ENCODE measurements around the gene CYP27B1. TPM values are rescaled to one million over a fixed set of nuclear protein-coding genes. Genes with fewer than 3 reads are reported as not detected.

CYP27B1 gene
- total RNA-seq, 1 donor from 2014 or later = 12.7 TPM

DNA sequence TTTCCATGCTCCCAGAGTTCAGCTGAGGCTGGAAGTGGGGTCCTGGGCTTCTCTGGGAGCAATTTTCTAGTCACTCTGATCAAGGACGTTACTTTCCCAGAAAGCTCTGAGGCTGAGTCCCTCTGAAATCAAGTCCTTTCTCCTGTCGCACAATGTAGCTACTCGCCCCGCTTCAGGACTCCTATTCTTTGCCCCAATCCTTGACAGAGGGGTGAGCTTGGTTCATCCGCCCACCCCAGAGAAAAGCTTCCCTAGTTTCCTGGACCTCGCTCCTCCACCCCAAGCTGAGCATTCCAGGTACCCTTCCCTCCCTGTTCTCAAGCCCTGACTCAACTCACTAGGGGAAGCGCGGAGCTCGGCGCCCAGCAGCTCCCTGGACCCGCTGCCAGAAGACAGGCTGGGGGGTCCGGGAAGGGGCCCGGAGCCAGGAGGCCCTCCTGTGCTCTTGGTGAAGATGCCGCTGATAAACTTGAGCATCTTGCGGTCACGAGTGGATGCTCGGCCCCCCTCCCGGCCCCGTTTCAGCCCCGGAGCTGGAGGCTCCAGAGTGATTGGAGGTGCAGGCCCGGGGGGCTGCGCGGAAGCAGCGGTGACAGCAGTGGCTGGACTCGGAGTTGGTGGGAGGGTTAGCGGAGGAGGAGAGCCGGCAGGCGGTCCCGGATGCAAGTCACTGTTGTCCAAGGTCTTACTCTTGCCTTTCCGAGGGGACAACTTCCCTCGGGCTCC, 30.0 kb downstream of the CYP27B1 start:
- Mint-ChIP-seq H3K27me3 (no peaks in the 10 kb centered on the region), H3K4me1 (peaks cover 30% of the 10 kb centered on the region), H3K4me3 (no peak overlapping the region), H3K27ac (peak overlapping the region; percentile 60), H3K36me3 (ENCODE audit: low read depth) (peaks cover 37% of the 10 kb centered on the region), H3K9me3 (no peaks in the 10 kb centered on the region)
- DNase-seq = no peak
- intact Hi-C loops (cut with micrococcal nuclease) = no loop called here

DNA sequence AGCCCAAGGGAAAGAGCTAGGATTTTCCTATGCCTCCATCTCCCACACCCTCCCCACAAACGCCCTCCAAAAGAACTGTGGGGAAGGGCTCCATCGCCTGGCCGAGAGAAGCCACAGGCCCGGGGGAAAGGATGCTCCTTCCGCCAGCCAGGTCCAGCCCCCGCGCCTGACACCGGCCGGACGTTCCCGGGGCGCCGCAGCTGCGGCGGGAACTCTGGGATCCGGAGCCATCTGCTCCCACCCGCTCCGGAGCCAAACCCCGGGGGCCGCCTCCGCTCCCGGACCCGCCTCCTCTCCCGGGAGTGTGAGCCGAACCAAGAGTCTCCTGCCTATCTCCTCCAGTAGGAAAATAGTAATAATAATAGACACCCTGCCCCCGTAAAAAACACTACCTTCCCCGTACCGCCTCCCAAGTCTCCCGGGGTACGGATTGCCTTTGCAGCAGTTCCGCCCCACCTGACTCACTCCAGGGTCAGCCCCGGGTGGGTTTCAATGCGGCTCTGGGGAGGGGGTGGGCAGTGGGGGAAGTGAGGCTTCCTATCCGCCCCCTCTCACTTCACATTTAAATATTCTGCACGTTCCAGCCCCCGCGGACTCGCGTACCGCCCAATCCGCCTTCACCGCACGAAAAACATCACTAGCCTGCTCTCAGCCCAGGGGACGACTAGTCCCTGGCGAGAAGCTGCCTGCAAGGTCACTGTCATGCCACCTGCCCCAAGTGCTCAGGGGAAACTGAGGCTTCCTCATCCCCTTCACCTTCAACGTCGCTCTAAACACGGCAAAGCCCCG, 30.7 kb downstream of the CYP27B1 start:
- Mint-ChIP-seq H3K36me3 (ENCODE audit: low read depth) (peaks cover 43% of the 10 kb centered on the region), H3K4me3 (no peak overlapping the region), H3K27ac (peak overlapping the region; percentile 60), H3K9me3 (no peaks in the 10 kb centered on the region), H3K27me3 (no peaks in the 10 kb centered on the region), H3K4me1 (peaks cover 28% of the 10 kb centered on the region)
- DNase-seq = no peak
- intact Hi-C loops (cut with micrococcal nuclease) = no loop called here

DNA sequence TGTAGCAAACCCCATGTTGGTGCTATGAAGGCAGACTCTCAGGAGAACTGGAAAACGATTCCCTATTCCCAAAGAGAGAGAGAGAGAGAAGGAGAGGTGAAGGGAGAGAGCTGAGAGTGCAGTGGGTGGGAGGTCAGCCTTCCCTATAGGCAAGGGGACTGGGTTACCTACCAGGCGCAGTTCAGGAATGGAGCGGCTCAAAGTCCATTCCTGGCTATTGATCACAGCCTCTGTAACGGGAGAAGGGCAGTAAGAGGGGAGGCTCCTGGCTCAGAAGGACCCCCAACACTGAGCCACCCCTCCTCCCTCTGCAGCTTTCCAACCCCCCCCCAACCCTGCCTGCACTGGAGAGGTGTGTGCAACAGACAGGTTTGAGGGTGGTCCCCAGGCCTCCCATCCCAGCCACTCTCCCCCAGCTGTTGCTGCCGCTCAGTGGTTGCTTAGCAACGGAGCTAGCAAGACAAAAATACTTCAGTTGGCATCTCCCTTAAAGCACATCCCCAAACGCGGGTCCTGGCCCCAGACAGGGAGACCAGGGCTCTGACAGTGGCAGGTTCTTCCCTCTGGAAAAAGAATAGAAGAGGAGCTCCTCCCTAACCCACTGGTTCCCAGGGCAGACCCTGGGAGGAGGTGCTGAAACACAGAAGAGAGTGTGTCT, 31.6 kb downstream of the CYP27B1 start:
- Mint-ChIP-seq H3K27ac (peak overlapping the region; percentile 7), H3K9me3 (no peaks in the 10 kb centered on the region), H3K4me3 (no peak overlapping the region), H3K4me1 (peaks cover 21% of the 10 kb centered on the region), H3K36me3 (ENCODE audit: low read depth) (peaks cover 51% of the 10 kb centered on the region), H3K27me3 (no peaks in the 10 kb centered on the region)
- intact Hi-C loops (cut with micrococcal nuclease) = no loop called here
- DNase-seq = no peak

DNA sequence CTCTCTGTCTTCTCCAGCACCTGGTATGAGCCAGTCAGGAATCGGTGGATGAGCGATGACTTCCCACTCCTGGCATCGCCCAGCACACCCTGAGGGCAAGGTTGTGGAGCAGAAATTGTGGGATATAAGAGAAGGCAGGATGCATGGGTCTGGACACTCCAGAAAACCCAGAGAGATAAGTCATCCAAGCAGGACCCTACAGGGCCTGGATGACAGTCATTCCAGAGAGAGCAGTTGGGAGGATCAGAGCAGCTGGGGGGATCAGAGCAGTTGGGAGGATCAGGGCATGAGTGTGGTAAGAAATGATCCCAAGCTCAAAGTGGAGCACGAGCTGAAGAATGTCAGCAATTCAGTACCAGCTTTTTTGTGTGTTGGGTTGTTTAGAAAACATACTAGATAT, 32.3 kb downstream of the CYP27B1 start:
- Mint-ChIP-seq H3K36me3 (ENCODE audit: low read depth) (peaks cover 58% of the 10 kb centered on the region), H3K4me1 (peaks cover 16% of the 10 kb centered on the region), H3K27me3 (no peaks in the 10 kb centered on the region), H3K27ac (peak overlapping the region; percentile 3), H3K9me3 (no peaks in the 10 kb centered on the region), H3K4me3 (no peak overlapping the region)
- intact Hi-C loops (cut with micrococcal nuclease) = no loop called here
- no peak for DNase-seq

DNA sequence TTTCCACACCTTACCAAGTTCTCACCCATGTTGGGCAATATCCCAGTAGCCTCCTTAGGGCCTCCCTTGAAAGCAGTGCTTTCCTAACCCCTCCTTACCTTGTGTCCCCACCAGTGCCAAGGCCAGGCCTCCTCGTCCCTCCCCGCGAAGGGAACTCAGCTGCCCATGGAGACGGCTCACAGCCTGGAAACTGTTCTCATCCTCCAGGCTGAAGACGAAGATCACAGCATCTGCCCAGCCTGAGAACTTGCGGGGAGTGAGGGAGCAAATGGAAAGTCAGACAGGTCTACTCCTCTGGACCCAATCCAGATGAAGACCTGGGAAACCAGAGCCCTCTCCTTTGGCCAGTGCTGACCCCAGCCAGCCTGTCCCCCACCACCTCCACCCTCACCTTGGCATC, 33.0 kb downstream of the CYP27B1 start:
- intact Hi-C loops (cut with micrococcal nuclease) = no loop called here
- H3K27ac Mint-ChIP-seq = no peak overlapping the region
- DNase-seq = no peak
- H3K4me1 Mint-ChIP-seq = peaks cover 10% of the 10 kb centered on the region
- no peaks in the 10 kb centered on the region for H3K27me3 Mint-ChIP-seq
- H3K9me3 Mint-ChIP-seq = no peaks in the 10 kb centered on the region
- H3K36me3 Mint-ChIP-seq (ENCODE audit: low read depth) = peaks cover 59% of the 10 kb centered on the region
- H3K4me3 Mint-ChIP-seq = no peak overlapping the region

DNA sequence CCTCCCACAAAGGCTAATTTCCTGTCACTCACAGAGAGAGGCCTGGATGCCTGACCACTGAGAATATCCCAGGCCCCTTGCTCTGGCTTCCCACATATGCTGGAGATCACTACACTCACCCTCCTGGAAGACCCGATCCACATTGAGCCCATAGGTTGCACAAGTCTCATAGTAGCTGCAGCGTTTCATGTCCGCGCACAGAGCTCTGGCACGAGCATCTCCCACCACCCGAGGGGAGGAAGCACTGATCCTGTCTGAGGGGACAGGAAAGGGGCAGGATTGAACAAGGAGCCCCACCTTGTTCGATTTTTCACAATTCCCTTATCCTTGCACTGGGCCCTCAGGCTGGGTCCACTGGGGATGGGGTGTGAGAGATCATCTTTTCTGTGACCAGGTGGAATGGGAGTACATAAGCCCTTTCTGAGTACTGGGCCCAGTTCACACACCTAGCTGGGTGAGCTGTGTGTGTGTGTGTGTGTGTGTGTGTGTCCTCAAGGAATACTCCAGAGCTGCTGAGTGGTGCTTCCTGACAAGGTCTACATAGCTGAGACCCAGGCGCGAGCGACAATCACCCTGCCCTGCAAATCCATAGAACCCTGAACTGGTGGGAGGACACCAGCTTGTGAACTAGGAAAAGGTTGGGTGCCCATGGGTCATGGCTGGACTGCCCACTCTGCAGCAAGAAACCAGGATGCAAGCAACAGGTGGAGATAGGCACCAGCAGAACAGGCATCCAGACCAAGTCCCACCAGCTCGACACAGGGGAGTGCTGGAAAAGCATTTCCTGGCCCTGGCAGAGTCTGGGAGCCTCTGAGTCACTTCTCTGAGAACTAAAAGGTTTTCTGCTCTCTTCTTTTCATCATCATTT, 33.9 kb downstream of the CYP27B1 start:
- Mint-ChIP-seq H3K36me3 (ENCODE audit: low read depth) (peaks cover 66% of the 10 kb centered on the region), H3K4me1 (peaks cover 9% of the 10 kb centered on the region), H3K4me3 (no peak overlapping the region), H3K27me3 (no peaks in the 10 kb centered on the region), H3K9me3 (no peaks in the 10 kb centered on the region), H3K27ac (peak overlapping the region; percentile 13)
- intact Hi-C loops (cut with micrococcal nuclease) = no loop called here
- no peak for DNase-seq

DNA sequence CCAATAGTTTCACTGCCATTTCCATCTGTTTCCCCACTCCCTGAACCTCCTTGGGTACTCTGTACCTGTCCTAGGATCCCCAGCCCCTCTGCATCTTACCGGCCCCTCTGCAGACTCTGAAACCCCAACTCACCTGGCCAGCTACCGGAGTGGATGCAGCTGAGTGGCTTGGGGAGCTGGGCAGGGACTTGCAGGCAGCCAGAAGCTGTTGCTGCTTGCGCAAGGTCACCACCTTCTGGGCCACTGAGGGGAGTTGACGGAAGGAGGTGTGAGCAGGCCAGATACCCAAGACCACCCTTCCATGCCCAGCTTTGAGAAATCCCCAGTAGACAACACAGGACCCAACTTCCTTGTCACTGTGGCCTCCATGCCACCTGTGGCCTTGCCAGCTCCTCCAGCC, 34.6 kb downstream of the CYP27B1 start:
- DNase-seq = no peak
- no peak overlapping the region for H3K4me3 Mint-ChIP-seq
- H3K9me3 Mint-ChIP-seq = no peaks in the 10 kb centered on the region
- H3K36me3 Mint-ChIP-seq (ENCODE audit: low read depth) = peaks cover 69% of the 10 kb centered on the region
- H3K27me3 Mint-ChIP-seq = no peaks in the 10 kb centered on the region
- H3K4me1 Mint-ChIP-seq = peaks cover 9% of the 10 kb centered on the region
- intact Hi-C loops (cut with micrococcal nuclease) = no loop called here
- H3K27ac Mint-ChIP-seq = peak overlapping the region; percentile 13

DNA sequence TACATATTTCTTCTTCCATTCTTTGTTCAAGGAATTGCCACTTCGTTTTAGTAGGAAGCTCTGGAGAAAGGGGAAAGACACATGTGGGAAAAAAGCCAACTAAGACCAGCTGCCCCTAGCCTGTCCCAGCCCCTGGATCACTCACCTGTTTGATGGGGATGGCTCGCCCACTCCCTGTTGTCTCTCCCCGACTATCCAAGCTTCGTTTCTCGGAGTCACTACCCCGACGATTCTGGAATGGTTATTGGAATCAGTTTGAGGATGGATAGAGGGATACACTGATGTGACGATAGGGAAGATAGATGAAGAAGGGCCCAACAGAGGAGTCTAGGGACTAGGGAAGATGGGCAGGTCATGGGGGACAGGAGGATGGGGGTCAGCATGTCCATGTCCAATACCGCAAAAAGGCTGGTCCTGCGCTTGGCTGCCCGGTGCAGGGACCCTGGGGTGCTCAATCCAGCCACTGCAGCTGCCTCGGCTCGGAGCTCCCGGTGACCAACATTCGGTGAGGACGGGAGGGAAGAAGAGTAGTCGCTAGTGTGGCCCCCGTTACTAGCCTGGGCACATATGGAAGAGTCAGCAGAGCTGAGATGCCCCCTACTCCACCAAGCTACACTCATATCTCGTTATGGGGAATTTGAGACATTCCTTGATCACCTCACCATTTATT, 35.3 kb downstream of the CYP27B1 start:
- intact Hi-C loops (cut with micrococcal nuclease) = no loop called here
- DNase-seq = no peak
- Mint-ChIP-seq H3K4me3 (no peak overlapping the region), H3K4me1 (peaks cover 7% of the 10 kb centered on the region), H3K36me3 (ENCODE audit: low read depth) (peaks cover 65% of the 10 kb centered on the region), H3K27me3 (no peaks in the 10 kb centered on the region), H3K27ac (no peak overlapping the region), H3K9me3 (no peaks in the 10 kb centered on the region)

DNA sequence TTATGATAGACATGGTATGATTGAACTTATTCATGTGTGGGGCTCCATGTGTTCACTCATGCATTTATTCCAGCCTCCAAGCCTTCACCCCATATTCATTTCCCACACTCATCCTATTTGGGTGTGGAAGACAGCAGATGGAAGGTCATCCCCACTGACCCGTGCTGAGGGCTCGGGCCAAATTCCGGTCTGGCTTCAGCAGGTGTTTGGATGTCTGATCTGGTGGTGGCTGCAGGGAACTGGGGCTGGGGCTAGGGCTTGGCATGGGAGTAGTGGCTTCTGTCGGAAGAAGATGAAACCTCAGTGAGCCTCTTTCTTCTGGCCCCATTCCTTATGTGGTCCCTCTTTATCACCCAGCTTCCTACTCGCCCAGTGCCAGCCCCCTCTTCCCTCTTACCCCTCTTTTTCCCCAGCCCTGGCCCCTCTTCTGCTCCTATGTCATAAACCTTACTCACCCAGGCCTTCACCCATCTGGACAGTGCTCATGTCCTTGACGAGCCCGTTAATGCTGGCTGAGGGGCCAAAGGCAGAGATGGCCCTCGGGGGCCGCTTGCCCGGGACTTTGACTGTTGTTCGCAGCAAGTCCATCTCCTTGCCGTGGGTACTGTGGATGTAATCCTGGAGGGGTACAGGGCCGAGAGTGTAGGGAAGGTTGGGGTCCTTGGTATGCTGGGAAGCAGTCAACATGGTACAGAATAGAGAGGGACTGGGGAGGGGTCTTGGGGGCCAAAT, 36.4 kb downstream of the CYP27B1 start:
- H3K9me3 Mint-ChIP-seq = no peaks in the 10 kb centered on the region
- peaks cover 63% of the 10 kb centered on the region for H3K36me3 Mint-ChIP-seq (ENCODE audit: low read depth)

DNA sequence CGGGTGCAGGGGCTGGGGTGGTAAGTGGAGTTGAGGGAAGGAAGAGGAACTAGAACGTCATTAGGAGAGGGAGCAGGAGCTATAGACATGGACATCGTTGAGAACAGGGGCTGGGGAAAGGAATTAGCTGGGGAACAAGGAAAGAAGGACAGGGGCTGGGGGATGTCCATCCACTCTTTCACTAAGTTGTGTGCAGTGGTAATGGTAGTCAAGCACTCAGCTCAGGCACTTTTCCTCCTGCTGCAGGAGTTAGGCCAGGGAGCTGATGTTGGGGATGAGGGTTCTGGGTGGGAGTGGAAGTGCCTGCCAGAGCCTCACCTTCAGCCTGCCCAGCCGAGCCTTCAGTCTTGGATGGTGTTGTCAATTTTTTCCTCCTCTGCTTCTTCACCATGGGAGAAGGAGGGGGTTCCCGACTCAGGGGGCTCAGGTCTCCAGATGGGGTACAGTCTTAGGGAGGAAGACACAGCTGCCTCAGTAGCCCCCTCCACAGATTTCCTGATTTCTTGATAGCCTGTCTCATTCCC, 37.5 kb downstream of the CYP27B1 start:
- H3K36me3 Mint-ChIP-seq (ENCODE audit: low read depth) = peaks cover 57% of the 10 kb centered on the region
- intact Hi-C loops (cut with micrococcal nuclease) = no loop called here
- H3K4me3 Mint-ChIP-seq = no peak overlapping the region
- H3K4me1 Mint-ChIP-seq = no peaks in the 10 kb centered on the region
- H3K27me3 Mint-ChIP-seq = no peaks in the 10 kb centered on the region
- no peak for DNase-seq
- no peaks in the 10 kb centered on the region for H3K9me3 Mint-ChIP-seq
- no peak overlapping the region for H3K27ac Mint-ChIP-seq

More for the DNA sequence above, 36.4 kb downstream of the CYP27B1 start:
- Mint-ChIP-seq H3K4me1 (peaks cover 4% of the 10 kb centered on the region), H3K27ac (no peak overlapping the region), H3K27me3 (no peaks in the 10 kb centered on the region), H3K4me3 (no peak overlapping the region)
- no peak for DNase-seq
- intact Hi-C loops (cut with micrococcal nuclease) = no loop called here

DNA sequence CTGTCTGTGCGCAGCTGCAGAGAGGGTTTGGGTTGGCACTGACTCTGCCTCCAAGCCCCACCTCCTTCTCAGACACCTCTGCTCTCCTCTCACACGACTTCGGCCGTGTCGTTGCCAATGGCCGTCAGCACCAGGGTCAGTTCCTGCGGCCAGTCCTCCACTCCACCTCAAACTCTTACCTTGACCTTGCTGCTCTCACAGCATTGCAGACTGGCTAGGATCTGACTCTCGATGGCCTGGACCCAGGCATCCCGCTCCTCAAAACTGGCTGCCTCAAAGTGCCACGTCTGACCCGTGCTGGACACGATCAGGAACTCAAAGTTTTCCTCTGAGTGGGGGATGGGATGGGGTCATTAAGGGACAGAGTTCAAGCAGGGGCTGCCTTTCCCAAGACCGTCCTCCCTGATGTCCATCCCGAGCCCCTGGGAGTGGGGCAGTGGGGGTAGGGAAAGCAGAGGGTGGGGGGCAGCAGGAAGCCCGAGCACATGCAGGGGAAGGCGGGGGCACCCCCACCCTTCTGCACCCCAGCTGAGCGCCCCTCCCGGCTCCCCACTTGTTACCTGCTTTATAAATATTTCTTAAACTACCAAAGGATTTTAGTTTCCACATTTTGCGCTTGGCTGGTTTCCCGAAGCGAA, 39.0 kb downstream of the CYP27B1 start:
- Mint-ChIP-seq H3K4me1 (no peaks in the 10 kb centered on the region), H3K9me3 (no peaks in the 10 kb centered on the region), H3K36me3 (ENCODE audit: low read depth) (peaks cover 52% of the 10 kb centered on the region), H3K27ac (no peak overlapping the region), H3K4me3 (no peak overlapping the region), H3K27me3 (no peaks in the 10 kb centered on the region)
- intact Hi-C loops (cut with micrococcal nuclease) = no loop called here
- DNase-seq = no peak
